ENCODE measurements around the gene PSMB3.
A peak's percentile ranks its signal among the peaks of the same experiment; 100 is the strongest.

Gene PSMB3

GRCh38 chr17:38746849-38747462 lies 5.6 kb upstream of the PSMB3 start:
- Histone ChIP-seq H3K9me3 (ENCODE audit: control insufficient read depth in 1 of 2, low read length in 2 of 2) (no peaks in the 10 kb centered on the region), H3K4me1 (ENCODE audit: control insufficient read depth in 1 of 2, insufficient read depth in 2 of 2, low read length in 2 of 2) (peaks cover 20 to 75% of the 10 kb centered on the region in 2 donors), H3K4me3 (ENCODE audit: low read depth in 1 of 2, low read length in 2 of 2) (peak overlapping the region; percentile 59 to 89), H3K27me3 (ENCODE audit: low read depth, low read length) (peaks cover 10% of the 10 kb centered on the region), H3K36me3 (ENCODE audit: control insufficient read depth in 1 of 2, insufficient read depth in 2 of 2, low read length in 2 of 2) (no peaks in the 10 kb centered on the region), H3K27ac (ENCODE audit: low read length) (no peak overlapping the region)

- Histone ChIP-seq H3K9me3 (ENCODE audit: control insufficient read depth in 1 of 2, low read length in 2 of 2) (no peaks in the 10 kb centered on the region), H3K4me3 (ENCODE audit: low read depth in 1 of 2, low read length in 2 of 2) (peak overlapping the region; percentile 59 to 89), H3K27ac (ENCODE audit: low read length) (no peak overlapping the region), H3K36me3 (ENCODE audit: control insufficient read depth in 1 of 2, insufficient read depth in 2 of 2, low read length in 2 of 2) (no peaks in the 10 kb centered on the region), H3K27me3 (ENCODE audit: low read depth, low read length) (peaks cover 10% of the 10 kb centered on the region), H3K4me1 (ENCODE audit: control insufficient read depth in 1 of 2, insufficient read depth in 2 of 2, low read length in 2 of 2) (peaks cover 13 to 70% of the 10 kb centered on the region in 2 donors)
These were observed 4.9 kb upstream of the PSMB3 start for GRCh38 chr17:38747463-38748148.

- H3K4me1 ChIP-seq (ENCODE audit: control insufficient read depth in 1 of 2, insufficient read depth in 2 of 2, low read length in 2 of 2) = peaks cover 9 to 66% of the 10 kb centered on the region in 2 donors
- H3K27ac ChIP-seq (ENCODE audit: low read length) = peak within 1 kb of the TSS; percentile 51
These were observed 4.2 kb upstream of the PSMB3 start, which contains the start of gene PCGF2 for GRCh38 chr17:38748149-38748891. PCGF2 (minus strand) TSS chr17:38748336; CDS start chr17:38740402, 7,934 bp downstream.

GRCh38 chr17:38748892-38749222 lies 3.7 kb upstream of the PSMB3 start:
- Histone ChIP-seq H3K36me3 (ENCODE audit: control insufficient read depth in 1 of 2, insufficient read depth in 2 of 2, low read length in 2 of 2) (no peaks in the 10 kb centered on the region), H3K27ac (ENCODE audit: low read length) (no peak overlapping the region), H3K4me1 (ENCODE audit: control insufficient read depth in 1 of 2, insufficient read depth in 2 of 2, low read length in 2 of 2) (peaks cover 13 to 67% of the 10 kb centered on the region in 2 donors), H3K9me3 (ENCODE audit: control insufficient read depth in 1 of 2, low read length in 2 of 2) (no peaks in the 10 kb centered on the region), H3K27me3 (ENCODE audit: low read depth, low read length) (peaks cover 10% of the 10 kb centered on the region), H3K4me3 (ENCODE audit: low read depth in 1 of 2, low read length in 2 of 2) (peak overlapping the region; percentile 55 to 79)

More at GRCh38 chr17:38748149-38748891, 4.2 kb upstream of the PSMB3 start, which contains the start of gene PCGF2:
- peak within 1 kb of the TSS; percentile 59 to 89 for H3K4me3 ChIP-seq (ENCODE audit: low read depth in 1 of 2, low read length in 2 of 2)
- H3K9me3 ChIP-seq (ENCODE audit: control insufficient read depth in 1 of 2, low read length in 2 of 2) = no peaks in the 10 kb centered on the region
- no peaks in the 10 kb centered on the region for H3K36me3 ChIP-seq (ENCODE audit: control insufficient read depth in 1 of 2, insufficient read depth in 2 of 2, low read length in 2 of 2)
- H3K27me3 ChIP-seq (ENCODE audit: low read depth, low read length) = peaks cover 10% of the 10 kb centered on the region

- peak overlapping the region; percentile 51 for H3K27ac ChIP-seq (ENCODE audit: low read length)
- H3K4me1 ChIP-seq (ENCODE audit: control insufficient read depth in 1 of 2, insufficient read depth in 2 of 2, low read length in 2 of 2) = peaks cover 14 to 73% of the 10 kb centered on the region in 2 donors
- H3K27me3 ChIP-seq (ENCODE audit: low read depth, low read length) = peaks cover 10% of the 10 kb centered on the region
- H3K4me3 ChIP-seq (ENCODE audit: low read depth in 1 of 2, low read length in 2 of 2) = peak overlapping the region; percentile 55 to 79
- H3K9me3 ChIP-seq (ENCODE audit: control insufficient read depth in 1 of 2, low read length in 2 of 2) = no peaks in the 10 kb centered on the region
- H3K36me3 ChIP-seq (ENCODE audit: control insufficient read depth in 1 of 2, insufficient read depth in 2 of 2, low read length in 2 of 2) = peaks cover under 1 to 2% of the 10 kb centered on the region in 2 donors
These were observed 3.1 kb upstream of the PSMB3 start for GRCh38 chr17:38749223-38750043.

- Histone ChIP-seq H3K36me3 (ENCODE audit: control insufficient read depth in 1 of 2, insufficient read depth in 2 of 2, low read length in 2 of 2) (peaks cover 3 to 8% of the 10 kb centered on the region in 2 donors), H3K4me1 (ENCODE audit: control insufficient read depth in 1 of 2, insufficient read depth in 2 of 2, low read length in 2 of 2) (peaks cover 14 to 76% of the 10 kb centered on the region in 2 donors), H3K27me3 (ENCODE audit: low read depth, low read length) (peaks cover 10% of the 10 kb centered on the region)
These were observed 2.6 kb upstream of the PSMB3 start for GRCh38 chr17:38750044-38750311.

GRCh38 chr17:38750312-38751121 lies 2.0 kb upstream of the PSMB3 start:
- Histone ChIP-seq H3K4me3 (ENCODE audit: low read depth in 1 of 2, low read length in 2 of 2) (peak overlapping the region; percentile 95), H3K36me3 (ENCODE audit: control insufficient read depth in 1 of 2, insufficient read depth in 2 of 2, low read length in 2 of 2) (peaks cover 3 to 8% of the 10 kb centered on the region in 2 donors), H3K9me3 (ENCODE audit: control insufficient read depth in 1 of 2, low read length in 2 of 2) (no peaks in the 10 kb centered on the region), H3K27ac (ENCODE audit: low read length) (peak overlapping the region; percentile 43), H3K27me3 (ENCODE audit: low read depth, low read length) (peaks cover 10% of the 10 kb centered on the region), H3K4me1 (ENCODE audit: control insufficient read depth in 1 of 2, insufficient read depth in 2 of 2, low read length in 2 of 2) (peaks cover 14 to 74% of the 10 kb centered on the region in 2 donors)

More at GRCh38 chr17:38750044-38750311, 2.6 kb upstream of the PSMB3 start:
- H3K9me3 ChIP-seq (ENCODE audit: control insufficient read depth in 1 of 2, low read length in 2 of 2) = no peaks in the 10 kb centered on the region
- peak overlapping the region; percentile 43 for H3K27ac ChIP-seq (ENCODE audit: low read length)
- peak overlapping the region; percentile 55 to 79 for H3K4me3 ChIP-seq (ENCODE audit: low read depth in 1 of 2, low read length in 2 of 2)

GRCh38 chr17:38751144-38751807 lies 1.3 kb upstream of the PSMB3 start:
- Histone ChIP-seq H3K4me1 (ENCODE audit: control insufficient read depth in 1 of 2, insufficient read depth in 2 of 2, low read length in 2 of 2) (peaks cover 8 to 67% of the 10 kb centered on the region in 2 donors), H3K27ac (ENCODE audit: low read length) (peak overlapping the region; percentile 28), H3K9me3 (ENCODE audit: control insufficient read depth in 1 of 2, low read length in 2 of 2) (no peaks in the 10 kb centered on the region), H3K4me3 (ENCODE audit: low read depth in 1 of 2, low read length in 2 of 2) (peak overlapping the region; percentile 95), H3K27me3 (ENCODE audit: low read depth, low read length) (peaks cover 10% of the 10 kb centered on the region), H3K36me3 (ENCODE audit: control insufficient read depth in 1 of 2, insufficient read depth in 2 of 2, low read length in 2 of 2) (peaks cover 9 to 15% of the 10 kb centered on the region in 2 donors)

GRCh38 chr17:38751808-38752307 lies 683 bp upstream of the PSMB3 start:
- no peaks in the 10 kb centered on the region for H3K9me3 ChIP-seq (ENCODE audit: control insufficient read depth in 1 of 2, low read length in 2 of 2)
- H3K27me3 ChIP-seq (ENCODE audit: low read depth, low read length) = peaks cover 10% of the 10 kb centered on the region

GRCh38 chr17:38753071-38753506 lies 548 bp downstream of the PSMB3 start:
- H3K27ac ChIP-seq (ENCODE audit: low read length) = peak overlapping the region; percentile 98
- H3K4me1 ChIP-seq (ENCODE audit: control insufficient read depth in 1 of 2, insufficient read depth in 2 of 2, low read length in 2 of 2) = peaks cover 8 to 55% of the 10 kb centered on the region in 2 donors
- peak overlapping the region; percentile 95 for H3K4me3 ChIP-seq (ENCODE audit: low read depth in 1 of 2, low read length in 2 of 2)
- H3K27me3 ChIP-seq (ENCODE audit: low read depth, low read length) = peaks cover 10% of the 10 kb centered on the region
- peaks cover 10 to 17% of the 10 kb centered on the region in 2 donors for H3K36me3 ChIP-seq (ENCODE audit: control insufficient read depth in 1 of 2, insufficient read depth in 2 of 2, low read length in 2 of 2)
- H3K9me3 ChIP-seq (ENCODE audit: control insufficient read depth in 1 of 2, low read length in 2 of 2) = no peaks in the 10 kb centered on the region

More at GRCh38 chr17:38751808-38752307, 683 bp upstream of the PSMB3 start:
- Histone ChIP-seq H3K4me1 (ENCODE audit: control insufficient read depth in 1 of 2, insufficient read depth in 2 of 2, low read length in 2 of 2) (peaks cover 8 to 61% of the 10 kb centered on the region in 2 donors), H3K4me3 (ENCODE audit: low read depth in 1 of 2, low read length in 2 of 2) (peak overlapping the region; percentile 95), H3K27ac (ENCODE audit: low read length) (peak overlapping the region; percentile 98), H3K36me3 (ENCODE audit: control insufficient read depth in 1 of 2, insufficient read depth in 2 of 2, low read length in 2 of 2) (peaks cover 10 to 17% of the 10 kb centered on the region in 2 donors)

Measured in muscle layer of duodenum (tissue), 2 donors.